Measurements from ENCODE around the gene SSH2. TPM values are rescaled to one million over a fixed set of nuclear protein-coding genes. Genes with fewer than 3 reads are reported as not detected.

SSH2 gene
- total RNA-seq, 2 experiments from 2014 or later = 32.0 to 33.1 TPM

DNA sequence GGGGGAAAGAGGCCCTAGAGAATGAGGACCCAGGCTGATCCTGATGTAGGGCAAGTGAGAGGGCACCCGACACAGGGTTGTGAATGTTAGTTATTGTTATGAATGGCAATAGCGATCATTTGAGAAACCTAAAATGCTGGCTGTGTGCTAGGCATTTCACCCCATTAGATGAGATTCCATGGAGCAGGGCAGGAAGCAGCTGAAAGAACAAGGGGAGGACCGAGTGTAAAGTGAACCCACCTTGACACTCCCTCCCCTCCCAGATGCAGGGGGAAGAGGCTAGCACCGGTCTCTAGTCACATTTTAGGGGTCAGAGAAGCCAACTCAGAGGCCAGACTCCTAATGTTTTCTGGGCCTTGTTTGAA, 306.8 kb downstream of the SSH2 start:
- CTCF ChIA-PET = interaction anchor here (1.0 to 2.8 kb wide), 5 partner anchors 8 to 156 kb away, joined by 3 to 19 read pairs (median 6); no protein-coding TSS in a partner anchor
- POLR2A ChIA-PET = interaction anchor here (1.0 to 1.5 kb wide), 2 partner anchors 56 to 137 kb away, joined by 3 to 6 read pairs; partner anchors contain the start of gene ABHD15
- DNase-seq = no peak
- Mint-ChIP-seq H3K9me3 (no peaks in the 10 kb centered on the region), H3K27me3 (no peaks in the 10 kb centered on the region), H3K4me3 (peak overlapping the region; percentile 78), H3K27ac (peak overlapping the region; percentile 85), H3K36me3 (no peaks in the 10 kb centered on the region), H3K4me1 (ENCODE audit: low read depth) (peaks cover 64% of the 10 kb centered on the region)
- intact Hi-C loops (cut with micrococcal nuclease) = loop anchor here (5.0 to 10.0 kb wide), 2 partner anchors 472 to 486 kb away; no protein-coding TSS in a partner anchor

- H3K4me3 Mint-ChIP-seq = peak within 1 kb of the TSS; percentile 78
- intact Hi-C loops (cut with micrococcal nuclease) = loop anchor here (5.0 to 10.0 kb wide), 2 partner anchors 472 to 485 kb away; no protein-coding TSS in a partner anchor
- peak within 1 kb of the TSS; percentile 85 for H3K27ac Mint-ChIP-seq
- H3K36me3 Mint-ChIP-seq = no peaks in the 10 kb centered on the region
- H3K4me1 Mint-ChIP-seq (ENCODE audit: low read depth) = peaks cover 60% of the 10 kb centered on the region
- H3K9me3 Mint-ChIP-seq = no peaks in the 10 kb centered on the region
- peak; percentile 74 for DNase-seq
- ChIA-PET CTCF (interaction anchor here (1.0 to 1.7 kb wide), 4 partner anchors 8 to 157 kb away, joined by 3 to 8 read pairs (median 6); no protein-coding TSS in a partner anchor), POLR2A (interaction anchor here (1.0 to 1.5 kb wide), 2 partner anchors 55 to 138 kb away, joined by 3 to 6 read pairs; partner anchors contain the start of gene ABHD15)
- no peaks in the 10 kb centered on the region for H3K27me3 Mint-ChIP-seq
These were observed 307.4 kb downstream of the SSH2 start, which contains the start of gene CORO6 for GRCh38 chr17:29622337-29623282. TSS of gene CORO6 (minus strand) at chr17:29622912. CDS start at chr17:29621421, 1,491 bp downstream.

DNA sequence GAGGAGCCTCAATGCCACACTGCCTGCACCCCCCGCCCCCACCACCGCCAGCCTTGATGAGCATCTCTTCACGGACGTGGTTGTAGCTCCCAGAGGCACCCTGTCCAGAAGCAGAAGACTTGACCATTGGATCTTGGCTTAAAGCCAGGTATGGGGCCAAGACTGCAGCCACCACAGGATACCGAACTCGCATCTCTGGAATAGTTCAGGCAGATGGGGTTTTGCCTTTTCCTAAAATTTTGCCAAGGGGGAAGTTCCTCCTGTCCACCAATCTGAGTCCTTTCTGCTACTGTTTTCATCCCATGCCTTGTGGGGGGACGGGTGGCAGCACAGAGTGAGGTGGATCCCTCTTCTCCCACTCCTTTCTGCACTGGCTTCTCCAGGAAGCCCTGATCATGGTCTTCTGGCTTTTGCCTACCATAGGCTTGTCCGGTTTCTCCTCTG, 308.3 kb downstream of the SSH2 start:
- no peak overlapping the region for H3K27ac Mint-ChIP-seq
- H3K4me1 Mint-ChIP-seq (ENCODE audit: low read depth) = peaks cover 61% of the 10 kb centered on the region
- H3K4me3 Mint-ChIP-seq = peak overlapping the region; percentile 78
- ChIA-PET POLR2A (no interaction called here), CTCF (interaction anchor here (0.6 to 1.4 kb wide), 5 partner anchors 18 to 180 kb away, joined by 3 to 6 read pairs (median 3); no protein-coding TSS in a partner anchor)
- intact Hi-C loops (cut with micrococcal nuclease) = loop anchor here (5.0 to 10.0 kb wide), 2 partner anchors 473 to 484 kb away; no protein-coding TSS in a partner anchor
- H3K36me3 Mint-ChIP-seq = no peaks in the 10 kb centered on the region
- no peaks in the 10 kb centered on the region for H3K27me3 Mint-ChIP-seq
- DNase-seq = no peak
- no peaks in the 10 kb centered on the region for H3K9me3 Mint-ChIP-seq

GRCh38 chr17:29620779-29621500, 309.1 kb downstream of the SSH2 start:
- no peaks in the 10 kb centered on the region for H3K27me3 Mint-ChIP-seq
- H3K9me3 Mint-ChIP-seq = no peaks in the 10 kb centered on the region
- H3K27ac Mint-ChIP-seq = no peak overlapping the region
- peak overlapping the region; percentile 78 for H3K4me3 Mint-ChIP-seq
- no peak for DNase-seq
- ChIA-PET CTCF (interaction anchor here (0.6 to 1.4 kb wide), 5 partner anchors 19 to 181 kb away, joined by 3 to 6 read pairs (median 3); no protein-coding TSS in a partner anchor), POLR2A (no interaction called here)
- no peaks in the 10 kb centered on the region for H3K36me3 Mint-ChIP-seq
- peaks cover 65% of the 10 kb centered on the region for H3K4me1 Mint-ChIP-seq (ENCODE audit: low read depth)
- intact Hi-C loops (cut with micrococcal nuclease) = loop anchor here (5.0 to 10.0 kb wide), 2 partner anchors 474 to 484 kb away; no protein-coding TSS in a partner anchor

DNA sequence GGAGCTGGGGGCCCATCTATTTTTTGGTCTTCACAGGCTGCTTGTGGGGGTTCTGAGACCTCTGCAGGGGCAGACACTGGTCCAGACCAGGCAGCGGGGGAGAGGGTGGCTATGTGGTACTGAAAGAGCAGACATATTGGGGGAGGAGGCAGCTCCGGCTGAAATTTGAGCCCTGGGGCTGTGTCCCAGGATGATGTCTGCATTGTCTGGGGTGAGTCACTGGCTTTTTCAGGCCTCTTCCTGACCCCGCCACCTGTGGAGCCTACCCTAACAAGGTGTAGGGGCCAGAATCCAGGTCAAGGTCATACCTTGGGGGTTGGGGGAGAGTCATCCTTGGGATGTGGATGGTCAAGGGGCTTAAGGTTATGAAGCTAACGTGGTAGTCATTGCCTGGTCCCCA, 309.8 kb downstream of the SSH2 start:
- Mint-ChIP-seq H3K36me3 (no peaks in the 10 kb centered on the region), H3K4me1 (ENCODE audit: low read depth) (peaks cover 64% of the 10 kb centered on the region), H3K27me3 (peaks cover 1% of the 10 kb centered on the region), H3K4me3 (no peak overlapping the region), H3K9me3 (no peaks in the 10 kb centered on the region), H3K27ac (no peak overlapping the region)
- intact Hi-C loops (cut with micrococcal nuclease) = loop anchor here (5.0 to 10.0 kb wide), 2 partner anchors 475 to 483 kb away; no protein-coding TSS in a partner anchor
- POLR2A ChIA-PET = no interaction called here
- CTCF ChIA-PET = interaction anchor here (0.9 to 5.9 kb wide), 4 partner anchors 19 to 158 kb away, joined by 3 to 73 read pairs (median 4); no protein-coding TSS in a partner anchor
- DNase-seq = no peak

DNA sequence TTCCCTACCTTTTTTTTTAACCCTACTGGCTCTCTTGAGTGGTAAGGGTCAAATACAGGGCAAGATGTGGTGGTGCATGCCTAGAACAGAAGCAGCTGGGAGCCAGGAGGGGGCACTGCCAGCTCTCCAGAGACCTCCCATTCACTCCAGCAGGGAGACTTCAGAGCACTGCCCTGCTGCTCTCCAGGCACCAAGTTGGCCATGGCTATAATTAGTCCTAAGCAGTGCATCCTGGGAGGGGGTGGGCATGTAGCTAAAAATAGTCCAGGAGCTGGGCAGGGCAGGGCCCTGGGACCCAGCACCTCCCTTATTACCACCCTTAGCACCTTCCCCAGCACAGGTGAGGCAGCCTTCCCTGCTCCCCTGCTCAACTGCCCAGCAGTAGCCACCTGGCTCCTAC, 310.8 kb downstream of the SSH2 start:
- Mint-ChIP-seq H3K4me3 (no peak overlapping the region), H3K36me3 (no peaks in the 10 kb centered on the region), H3K27ac (no peak overlapping the region), H3K9me3 (no peaks in the 10 kb centered on the region), H3K27me3 (peaks cover 1% of the 10 kb centered on the region), H3K4me1 (ENCODE audit: low read depth) (peaks cover 64% of the 10 kb centered on the region)
- intact Hi-C loops (cut with micrococcal nuclease) = loop anchor here (5.0 kb wide), 1 partner anchor 327 kb away; the partner anchor contains the start of gene NUFIP2
- ChIA-PET POLR2A (interaction anchor here (4.8 kb wide), 1 partner anchor 52 kb away, joined by 30 read pairs; the partner anchor contains the start of genes ABHD15 and TP53I13), CTCF (interaction anchor here (0.9 to 6.9 kb wide), 8 partner anchors 12 to 312 kb away, joined by 3 to 159 read pairs (median 35); partner anchors contain the start of genes ABHD15, ANKRD13B, SSH2 and TP53I13)
- peak; percentile 50 for DNase-seq

DNA sequence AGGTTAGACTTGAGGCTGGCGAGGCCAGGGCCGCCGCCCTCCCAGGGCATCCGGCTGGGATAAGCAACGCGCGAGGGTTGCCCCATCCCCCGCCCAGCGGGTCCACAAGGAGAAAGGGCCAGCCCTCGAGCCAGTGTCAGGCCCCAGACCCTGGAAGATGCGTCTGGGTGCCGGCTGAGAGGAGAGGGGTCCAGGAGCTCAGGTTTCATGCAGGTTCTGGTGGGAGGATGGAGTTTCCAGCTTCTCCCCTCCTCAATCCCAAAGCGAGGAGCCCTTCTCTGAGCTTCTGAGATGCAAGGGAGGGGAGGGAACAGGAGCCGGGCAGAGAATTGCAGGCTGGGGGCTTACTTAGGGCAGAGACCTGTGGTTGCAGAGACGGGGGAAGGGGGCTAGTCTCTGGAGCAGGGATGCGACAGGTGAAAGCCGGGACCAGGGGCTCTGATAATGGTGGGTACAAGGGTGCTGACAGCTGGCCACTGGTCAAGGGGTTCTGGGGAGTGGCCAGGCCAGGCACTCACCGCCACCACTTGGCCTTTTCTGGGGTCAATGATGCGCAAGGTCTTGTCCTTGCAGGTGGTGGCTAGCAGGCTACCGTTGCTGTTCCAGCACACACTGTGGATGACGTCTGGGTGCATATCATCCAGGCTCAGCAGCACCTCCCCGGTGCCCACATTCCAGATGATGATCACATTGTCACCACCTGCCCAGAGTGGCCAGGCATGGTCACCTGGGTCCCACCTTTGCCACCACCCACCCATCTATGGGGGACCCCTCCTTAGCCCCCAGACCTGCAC, 311.6 kb downstream of the SSH2 start:
- POLR2A ChIA-PET = interaction anchor here (0.6 to 4.8 kb wide), 12 partner anchors 9 to 324 kb away, joined by 3 to 30 read pairs (median 5); partner anchors contain the start of genes ABHD15, ANKRD13B, NUFIP2 and SSH2
- peak overlapping the region; percentile 77 for H3K4me3 Mint-ChIP-seq
- H3K27me3 Mint-ChIP-seq = peaks cover 1% of the 10 kb centered on the region
- H3K4me1 Mint-ChIP-seq (ENCODE audit: low read depth) = peaks cover 61% of the 10 kb centered on the region
- intact Hi-C loops (cut with micrococcal nuclease) = loop anchor here (5.0 kb wide), 1 partner anchor 326 kb away; the partner anchor contains the start of gene NUFIP2
- no peak for DNase-seq
- CTCF ChIA-PET = interaction anchor here (0.9 to 6.9 kb wide), 33 partner anchors 8 to 475 kb away, joined by 3 to 159 read pairs (median 8); partner anchors contain the start of genes ABHD15, ANKRD13B, GIT1 and MYO18A
- no peaks in the 10 kb centered on the region for H3K36me3 Mint-ChIP-seq
- no peak overlapping the region for H3K27ac Mint-ChIP-seq
- no peaks in the 10 kb centered on the region for H3K9me3 Mint-ChIP-seq

GRCh38 chr17:29617481-29618271, 312.4 kb downstream of the SSH2 start:
- ChIA-PET CTCF (interaction anchor here (0.6 to 6.9 kb wide), 53 partner anchors 9 to 1231 kb away, joined by 3 to 159 read pairs (median 5); partner anchors contain the start of genes ABHD15, ANKRD13B, GIT1 and MYO18A), POLR2A (interaction anchor here (0.6 to 4.8 kb wide), 20 partner anchors 9 to 323 kb away, joined by 3 to 30 read pairs (median 5); partner anchors contain the start of genes ABHD15, ANKRD13B, NUFIP2 and SSH2)
- intact Hi-C loops (cut with micrococcal nuclease) = loop anchor here (1.0 to 5.0 kb wide), 5 partner anchors 37 to 325 kb away; partner anchors contain the start of gene NUFIP2
- DNase-seq = peak; percentile 92
- peaks cover 1% of the 10 kb centered on the region for H3K27me3 Mint-ChIP-seq
- peak overlapping the region; percentile 77 for H3K4me3 Mint-ChIP-seq
- H3K36me3 Mint-ChIP-seq = no peaks in the 10 kb centered on the region
- peak overlapping the region; percentile 87 for H3K27ac Mint-ChIP-seq
- H3K9me3 Mint-ChIP-seq = no peaks in the 10 kb centered on the region
- H3K4me1 Mint-ChIP-seq (ENCODE audit: low read depth) = peaks cover 54% of the 10 kb centered on the region

GRCh38 chr17:29617125-29617480, 312.9 kb downstream of the SSH2 start:
- CTCF ChIA-PET = interaction anchor here (0.5 to 6.9 kb wide), 53 partner anchors 8 to 1231 kb away, joined by 3 to 159 read pairs (median 6); partner anchors contain the start of genes ABHD15, ANKRD13B, GIT1 and MYO18A
- no peaks in the 10 kb centered on the region for H3K36me3 Mint-ChIP-seq
- intact Hi-C loops (cut with micrococcal nuclease) = loop anchor here (1.0 to 5.0 kb wide), 5 partner anchors 37 to 325 kb away; partner anchors contain the start of gene NUFIP2
- POLR2A ChIA-PET = interaction anchor here (0.6 to 4.8 kb wide), 19 partner anchors 22 to 323 kb away, joined by 3 to 30 read pairs (median 5); partner anchors contain the start of genes ABHD15, ANKRD13B, NUFIP2 and SSH2
- peak overlapping the region; percentile 77 for H3K4me3 Mint-ChIP-seq
- H3K4me1 Mint-ChIP-seq (ENCODE audit: low read depth) = peaks cover 52% of the 10 kb centered on the region
- H3K9me3 Mint-ChIP-seq = no peaks in the 10 kb centered on the region
- peak overlapping the region; percentile 87 for H3K27ac Mint-ChIP-seq
- DNase-seq = peak; percentile 97
- H3K27me3 Mint-ChIP-seq = peaks cover 1% of the 10 kb centered on the region
